GM18870 (cell line): ENCODE measurements around the gene SRD5A1.
A peak's percentile ranks its signal among the peaks of the same experiment; 100 is the strongest.

Experiments used
- ATAC-seq: cut with Tn5 transposase; IDR thresholded peaks from one replicate; pipeline ENCODE4 v1.9.1; 2021; ENCODE audit warnings: moderate library complexity; ENCODE audit not compliant: unreplicated experiment

SRD5A1 gene, protein sequence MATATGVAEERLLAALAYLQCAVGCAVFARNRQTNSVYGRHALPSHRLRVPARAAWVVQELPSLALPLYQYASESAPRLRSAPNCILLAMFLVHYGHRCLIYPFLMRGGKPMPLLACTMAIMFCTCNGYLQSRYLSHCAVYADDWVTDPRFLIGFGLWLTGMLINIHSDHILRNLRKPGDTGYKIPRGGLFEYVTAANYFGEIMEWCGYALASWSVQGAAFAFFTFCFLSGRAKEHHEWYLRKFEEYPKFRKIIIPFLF

DNA sequence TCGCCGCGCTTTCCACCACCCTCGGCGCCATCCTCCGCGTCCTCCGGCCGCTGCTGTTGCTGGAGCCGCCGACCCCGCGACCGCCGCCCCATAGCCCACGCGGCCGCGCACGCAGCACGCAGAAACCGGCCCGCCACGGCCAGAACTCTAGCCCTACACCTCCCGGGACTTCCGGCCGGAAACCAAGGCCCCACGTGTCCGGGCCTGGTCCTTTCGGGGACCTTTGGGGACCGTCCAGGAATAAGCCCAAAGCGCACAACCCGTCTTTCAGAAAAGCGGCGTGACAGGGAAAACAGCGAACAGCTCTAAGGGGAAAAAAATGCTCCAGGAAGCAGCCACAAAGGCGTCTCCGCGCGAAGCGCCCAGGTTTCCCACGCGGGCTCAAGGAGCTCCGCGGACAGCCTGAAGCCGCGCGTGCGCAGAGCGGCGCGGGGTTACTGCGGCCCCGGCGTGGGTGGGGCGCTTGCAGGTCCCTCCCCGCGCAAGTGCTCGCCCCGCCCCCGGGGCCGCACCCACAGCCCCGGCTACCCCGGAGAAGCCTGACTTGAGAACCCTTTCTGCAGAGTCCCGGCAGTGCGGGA, at the start of gene SRD5A1, which contains the start of gene NSUN2:
TSS of gene SRD5A1 (plus strand) at position 553 of the 581 bp plus-strand sequence. CDS start 137 bp downstream, outside the sequence.
TSS of gene NSUN2 (minus strand) at position 157 of the 581 bp plus-strand sequence. CDS start at position 92, 65 bp downstream.
- ATAC-seq = peak; percentile 72

- ATAC-seq = no peak
Measured at GRCh38 chr5:6584101-6584645, 49.1 kb upstream of the SRD5A1 start.

DNA sequence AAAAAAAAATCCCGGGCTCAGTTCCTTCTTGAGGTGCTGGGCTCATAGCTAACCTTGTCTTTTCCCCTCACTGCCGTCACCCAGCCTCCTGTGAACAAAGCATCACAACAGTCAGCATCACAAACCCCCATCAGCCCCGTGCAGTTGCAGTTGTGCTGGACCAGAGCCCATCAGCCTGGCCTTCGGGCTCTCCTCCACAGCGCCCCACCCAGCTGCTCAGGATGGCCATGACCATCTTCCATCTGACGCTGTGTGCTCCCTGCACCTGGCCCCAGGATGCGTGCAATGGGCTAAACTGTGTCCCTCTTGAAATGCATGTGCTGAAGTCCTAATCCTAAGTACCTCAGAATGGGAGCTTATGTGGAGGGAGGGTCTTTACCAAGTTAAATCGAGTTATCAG, 48.5 kb upstream of the SRD5A1 start:
- ATAC-seq = no peak

DNA sequence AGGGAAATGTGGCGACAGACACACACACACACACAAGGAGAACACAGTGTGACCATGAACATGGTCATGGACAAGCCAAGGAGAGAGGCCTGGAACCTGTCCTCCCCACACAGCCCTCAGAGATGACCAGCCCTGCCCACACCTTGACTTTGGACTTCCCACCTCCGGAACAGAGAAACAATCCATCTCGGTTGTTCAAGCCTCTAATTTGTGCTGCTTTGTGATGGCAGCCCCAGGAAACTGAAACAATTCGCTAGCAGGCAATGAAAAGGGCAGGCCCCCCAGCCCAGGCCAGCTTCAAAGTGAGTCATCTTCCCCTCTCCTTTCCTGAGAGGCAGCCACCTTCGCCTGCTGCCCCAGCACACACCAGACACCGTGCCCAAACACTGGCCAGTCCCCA, 48.1 kb upstream of the SRD5A1 start:
- ATAC-seq = no peak

DNA sequence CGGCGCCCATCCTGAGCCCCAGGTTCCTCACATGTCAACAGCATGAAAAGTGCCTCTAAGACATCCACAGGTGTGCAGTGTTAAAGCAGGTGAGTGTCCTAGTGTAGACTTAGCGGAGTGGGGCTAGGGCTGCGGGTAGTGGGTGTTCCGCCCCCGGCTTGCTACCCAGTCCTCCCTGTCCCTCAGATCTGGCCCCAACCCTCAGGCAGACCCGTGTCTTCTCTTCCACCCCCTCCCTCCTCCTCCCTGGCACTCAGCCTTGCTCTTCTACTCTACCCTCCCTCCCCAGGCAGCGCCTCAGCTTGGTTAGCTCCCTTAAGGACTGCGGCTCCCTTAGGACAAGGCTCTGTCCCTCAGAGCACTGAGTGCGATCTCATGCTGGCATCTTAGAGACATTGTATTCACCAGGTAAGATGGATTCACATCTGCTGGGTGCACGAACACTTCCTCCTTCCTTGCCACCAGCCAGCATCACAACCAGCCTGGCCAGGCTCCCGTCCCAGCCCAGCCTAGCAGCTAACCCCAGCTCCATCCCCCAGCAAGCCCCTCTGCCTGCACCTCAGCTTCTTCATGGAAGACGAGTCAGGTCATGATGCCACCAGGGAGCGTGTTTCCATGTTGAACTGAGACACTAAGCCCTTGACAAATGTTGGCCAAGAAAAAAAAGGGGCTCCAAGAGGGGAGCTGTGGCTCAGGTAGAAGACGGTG, 47.1 kb upstream of the SRD5A1 start:
- ATAC-seq = no peak

DNA sequence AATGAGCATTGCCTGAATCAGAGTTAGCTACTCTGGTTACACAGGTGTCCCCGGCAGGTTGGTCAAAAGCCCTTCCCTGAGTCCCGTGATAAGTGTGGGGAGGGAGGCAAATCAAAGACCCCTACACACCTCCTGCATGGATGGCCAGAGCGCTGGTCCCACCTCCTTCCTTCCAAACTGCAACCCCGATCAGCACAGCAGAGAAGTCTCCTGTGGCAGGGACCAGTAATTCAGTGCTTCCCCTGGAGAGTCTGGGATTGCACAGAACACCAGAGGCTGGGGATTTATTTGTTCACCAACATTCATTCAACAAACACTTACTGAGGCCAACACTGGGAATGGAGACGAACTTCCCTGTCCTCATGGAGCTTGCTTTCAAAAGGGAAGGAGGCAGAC, 46.6 kb upstream of the SRD5A1 start:
- no peak for ATAC-seq

DNA sequence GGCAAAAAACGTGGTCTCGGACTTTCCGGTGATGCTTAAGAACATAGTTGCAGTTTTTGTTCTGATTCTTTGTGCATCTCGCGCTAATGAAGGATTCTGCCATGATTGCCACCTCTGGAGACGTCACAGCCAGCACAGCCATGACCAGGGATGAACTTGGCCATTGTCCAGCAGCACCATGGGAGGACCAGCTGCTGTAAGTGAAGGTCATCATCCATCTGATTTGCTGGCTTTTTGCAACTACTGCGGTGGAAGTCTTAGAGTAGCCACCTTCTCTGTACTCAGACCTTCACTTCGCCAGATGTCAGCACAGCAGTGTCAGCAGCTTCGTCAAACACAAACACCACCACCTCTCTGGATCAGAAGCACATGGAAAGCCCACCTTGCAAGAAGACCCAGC, 46.1 kb upstream of the SRD5A1 start:
- ATAC-seq = no peak

DNA sequence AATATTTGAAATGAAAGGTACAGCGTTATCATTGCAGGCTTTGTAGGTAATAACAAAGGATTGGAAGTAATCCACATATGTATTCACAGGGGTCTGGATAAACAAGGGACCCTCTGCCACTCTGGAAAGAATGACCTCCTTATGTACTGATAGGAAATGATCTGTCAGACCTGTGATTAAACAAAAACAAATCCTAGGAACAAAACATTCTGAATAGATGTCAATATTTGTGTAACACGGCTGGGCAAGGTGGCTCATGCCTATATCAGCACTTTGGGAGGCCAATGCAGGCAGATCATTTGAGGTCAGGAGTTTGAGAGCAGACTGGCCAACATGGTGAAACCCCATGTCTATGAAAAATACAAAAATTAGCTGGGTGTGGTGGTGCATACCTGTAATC, 42.7 kb upstream of the SRD5A1 start:
- no peak for ATAC-seq

DNA sequence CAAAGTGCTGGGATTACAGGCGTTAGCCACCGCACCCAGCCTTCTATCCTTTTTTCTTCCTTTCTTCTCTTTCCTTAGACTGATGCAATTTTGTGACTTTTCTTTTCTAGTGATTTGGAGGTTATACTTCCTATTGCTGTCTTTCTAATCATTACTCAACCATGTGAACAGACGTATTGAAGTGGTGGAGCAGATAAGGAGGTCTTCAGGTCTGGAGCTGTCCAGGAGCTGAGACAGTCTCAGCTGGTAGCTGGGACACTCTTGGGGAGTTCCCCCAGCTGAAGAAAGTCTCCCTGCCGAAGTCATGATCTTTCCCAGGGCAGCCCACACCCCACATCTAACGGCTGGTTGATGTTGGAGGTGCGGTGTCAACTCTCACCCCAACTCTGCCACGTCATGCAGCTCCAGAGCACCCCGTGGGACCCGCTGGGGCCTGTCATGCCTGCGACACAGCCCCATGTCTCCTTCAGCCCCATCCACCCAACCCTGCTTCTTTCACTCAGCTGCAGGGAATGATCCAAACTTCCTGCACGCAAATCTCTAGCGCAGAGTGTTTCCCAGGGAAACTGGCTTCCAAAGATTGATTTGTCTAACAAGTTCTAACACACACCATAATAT, 41.5 kb upstream of the SRD5A1 start:
- no peak for ATAC-seq

GRCh38 chr5:6592601-6593000, 40.6 kb upstream of the SRD5A1 start:
- ATAC-seq = no peak

- ATAC-seq = no peak
Measured at GRCh38 chr5:6593148-6594016, 39.9 kb upstream of the SRD5A1 start.

DNA sequence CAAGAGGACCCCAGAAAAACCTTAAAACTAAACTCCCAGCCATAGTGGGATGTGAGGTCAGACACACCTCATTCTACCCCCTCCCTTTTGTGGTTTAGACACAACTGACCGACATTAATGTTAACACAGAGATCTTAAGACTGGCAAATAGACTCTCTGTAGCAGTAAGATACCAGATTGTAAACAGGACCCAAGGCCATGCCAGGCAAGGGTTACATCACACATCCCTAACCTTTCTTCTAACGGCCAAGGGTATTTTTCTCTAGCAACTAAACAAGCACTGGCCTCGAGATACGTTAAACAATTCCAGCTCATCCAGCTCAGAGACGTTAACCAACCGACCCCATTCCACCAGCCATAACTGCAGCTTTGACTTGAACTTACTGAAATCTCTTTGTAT, 39.2 kb upstream of the SRD5A1 start:
- ATAC-seq = no peak

- no peak for ATAC-seq
Measured at GRCh38 chr5:6595405-6595804, 37.8 kb upstream of the SRD5A1 start.

- no peak for ATAC-seq
Measured at GRCh38 chr5:6596388-6596787, 36.9 kb upstream of the SRD5A1 start.

GRCh38 chr5:6597557-6597956, 35.7 kb upstream of the SRD5A1 start:
- ATAC-seq = no peak

GRCh38 chr5:6598351-6598900, 34.8 kb upstream of the SRD5A1 start:
- ATAC-seq = no peak

GRCh38 chr5:6599739-6600138, 33.5 kb upstream of the SRD5A1 start:
- no peak for ATAC-seq

- ATAC-seq = no peak
Measured at GRCh38 chr5:6601271-6601670, 32.0 kb upstream of the SRD5A1 start.

DNA sequence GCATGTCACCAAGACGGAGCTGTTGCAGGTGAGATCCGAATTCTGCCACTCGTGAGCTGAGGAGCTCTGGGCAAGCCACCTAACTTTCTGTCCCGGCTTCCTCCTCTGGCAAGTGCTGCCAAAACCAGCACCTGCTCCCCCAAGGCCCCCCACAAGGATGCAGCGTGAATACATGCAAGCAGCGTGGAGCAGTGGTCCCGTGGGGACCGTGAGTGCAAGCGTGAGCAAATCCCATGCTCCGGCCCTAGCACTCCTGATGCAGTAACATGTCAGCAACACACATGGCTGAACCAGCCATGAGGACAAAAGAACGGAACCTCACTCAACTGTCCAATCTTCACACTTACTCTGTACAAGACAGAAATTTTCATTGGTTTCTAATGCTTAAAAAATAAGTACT, 31.4 kb upstream of the SRD5A1 start:
- no peak for ATAC-seq

DNA sequence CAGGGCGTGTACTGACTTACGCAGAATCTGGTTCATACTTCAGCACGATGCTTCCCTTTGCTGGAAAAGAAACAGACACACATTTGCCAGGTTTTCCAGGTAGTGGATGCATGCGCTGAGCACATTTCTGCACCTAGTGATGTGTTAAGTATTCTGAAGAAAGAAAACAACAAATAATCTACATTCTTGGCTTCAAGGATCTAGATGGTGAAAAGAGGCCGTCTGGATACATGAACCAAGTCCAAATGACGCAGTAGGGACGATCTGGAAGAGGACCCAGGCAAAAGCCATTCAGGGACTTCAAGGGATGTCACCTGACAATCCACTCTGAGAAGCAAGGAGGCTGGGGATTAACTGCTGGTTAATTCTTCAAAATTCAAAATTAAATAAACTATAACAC, 30.8 kb upstream of the SRD5A1 start:
- ATAC-seq = no peak
